ENCODE results near the gene TSPAN18. TPM values are rescaled to one million over a fixed set of nuclear protein-coding genes. Genes with fewer than 3 reads are reported as not detected.

Gene TSPAN18
- total RNA-seq, 2 donors from 2014 or later = 2.0 to 7.7 TPM

DNA sequence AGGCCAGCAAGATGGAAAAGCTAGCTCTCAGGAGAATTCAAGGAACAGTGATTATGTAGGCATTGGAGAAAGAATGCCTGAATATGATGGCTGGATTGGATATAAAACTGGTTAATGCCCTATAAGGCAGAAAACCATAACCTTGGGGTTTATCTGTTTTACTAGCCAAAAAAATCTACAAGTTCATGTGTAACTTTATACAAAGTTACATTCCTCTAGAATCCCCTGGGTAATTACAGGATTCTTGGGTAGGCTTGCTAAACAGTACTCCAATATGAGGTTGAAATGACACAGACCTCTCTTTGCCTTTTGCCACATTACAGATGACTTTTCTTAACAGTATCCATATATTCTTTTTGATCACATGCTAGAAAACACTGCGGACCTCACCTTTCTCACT lies 26.0 kb downstream of the TSPAN18 start:
- ATAC-seq (ENCODE audit: insufficient number of reproducible peaks, low FRiP score, low read depth) = no peak
- DNase-seq (ENCODE audit: low spot score) = no peak
- Histone ChIP-seq H3K4me1 (ENCODE audit: control insufficient read depth in 1 of 2, low read depth in 2 of 2) (peaks cover 16 to 57% of the 10 kb centered on the region in 2 donors), H3K27me3 (replicated peaks; ENCODE audit: insufficient read depth) (no peaks in the 10 kb centered on the region), H3K36me3 (no peaks in the 10 kb centered on the region), H3K27ac (no peak overlapping the region), H3K9me3 (no peaks in the 10 kb centered on the region), H3K4me3 (no peak overlapping the region)
- TF ChIP-seq, protein P1, sequence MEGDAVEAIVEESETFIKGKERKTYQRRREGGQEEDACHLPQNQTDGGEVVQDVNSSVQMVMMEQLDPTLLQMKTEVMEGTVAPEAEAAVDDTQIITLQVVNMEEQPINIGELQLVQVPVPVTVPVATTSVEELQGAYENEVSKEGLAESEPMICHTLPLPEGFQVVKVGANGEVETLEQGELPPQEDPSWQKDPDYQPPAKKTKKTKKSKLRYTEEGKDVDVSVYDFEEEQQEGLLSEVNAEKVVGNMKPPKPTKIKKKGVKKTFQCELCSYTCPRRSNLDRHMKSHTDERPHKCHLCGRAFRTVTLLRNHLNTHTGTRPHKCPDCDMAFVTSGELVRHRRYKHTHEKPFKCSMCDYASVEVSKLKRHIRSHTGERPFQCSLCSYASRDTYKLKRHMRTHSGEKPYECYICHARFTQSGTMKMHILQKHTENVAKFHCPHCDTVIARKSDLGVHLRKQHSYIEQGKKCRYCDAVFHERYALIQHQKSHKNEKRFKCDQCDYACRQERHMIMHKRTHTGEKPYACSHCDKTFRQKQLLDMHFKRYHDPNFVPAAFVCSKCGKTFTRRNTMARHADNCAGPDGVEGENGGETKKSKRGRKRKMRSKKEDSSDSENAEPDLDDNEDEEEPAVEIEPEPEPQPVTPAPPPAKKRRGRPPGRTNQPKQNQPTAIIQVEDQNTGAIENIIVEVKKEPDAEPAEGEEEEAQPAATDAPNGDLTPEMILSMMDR (IDR thresholded peaks at IDR 0.05) = no peak

DNA sequence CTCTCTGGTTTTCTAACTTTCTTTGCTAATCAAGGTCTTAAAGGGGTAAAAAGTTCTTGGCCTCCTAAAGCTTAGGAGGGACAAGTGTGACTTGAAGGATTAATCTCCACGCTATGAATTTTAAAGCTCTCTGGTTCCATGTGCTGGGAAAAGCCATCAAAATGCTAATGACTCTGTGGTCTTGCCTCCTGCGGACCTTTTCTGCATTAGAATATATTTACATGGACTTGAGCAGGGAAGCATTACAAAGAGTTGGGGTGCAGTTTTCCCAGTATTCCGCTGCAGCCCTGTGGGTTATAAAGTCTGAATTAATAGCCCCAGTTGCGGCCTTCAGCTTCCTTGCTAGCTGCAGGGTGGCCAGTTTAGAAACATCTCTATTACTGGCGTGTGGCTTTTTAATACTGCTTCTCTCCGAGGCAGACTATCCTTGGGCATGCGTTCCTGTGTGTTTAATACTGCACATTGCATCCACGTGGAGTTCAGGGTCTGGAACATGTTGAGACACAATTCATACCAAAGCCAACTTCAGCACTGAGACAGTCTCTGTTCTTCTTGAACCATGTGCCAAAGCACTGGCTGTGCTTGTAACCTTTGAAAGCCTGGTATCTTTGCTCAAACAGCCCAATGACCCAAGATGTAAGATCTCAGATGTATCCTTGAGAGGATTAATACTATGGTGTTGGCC lies 27.3 kb downstream of the TSPAN18 start:
- Histone ChIP-seq H3K4me1 (ENCODE audit: control insufficient read depth in 1 of 2, low read depth in 2 of 2) (peaks cover 16 to 57% of the 10 kb centered on the region in 2 donors), H3K9me3 (no peaks in the 10 kb centered on the region), H3K36me3 (no peaks in the 10 kb centered on the region), H3K27me3 (replicated peaks; ENCODE audit: insufficient read depth) (no peaks in the 10 kb centered on the region), H3K27ac (no peak overlapping the region), H3K4me3 (no peak overlapping the region)
- TF ChIP-seq, protein P1 (IDR thresholded peaks at IDR 0.05) = no peak
- ATAC-seq (ENCODE audit: insufficient number of reproducible peaks, low FRiP score, low read depth) = no peak
- DNase-seq (ENCODE audit: low spot score) = no peak

DNA sequence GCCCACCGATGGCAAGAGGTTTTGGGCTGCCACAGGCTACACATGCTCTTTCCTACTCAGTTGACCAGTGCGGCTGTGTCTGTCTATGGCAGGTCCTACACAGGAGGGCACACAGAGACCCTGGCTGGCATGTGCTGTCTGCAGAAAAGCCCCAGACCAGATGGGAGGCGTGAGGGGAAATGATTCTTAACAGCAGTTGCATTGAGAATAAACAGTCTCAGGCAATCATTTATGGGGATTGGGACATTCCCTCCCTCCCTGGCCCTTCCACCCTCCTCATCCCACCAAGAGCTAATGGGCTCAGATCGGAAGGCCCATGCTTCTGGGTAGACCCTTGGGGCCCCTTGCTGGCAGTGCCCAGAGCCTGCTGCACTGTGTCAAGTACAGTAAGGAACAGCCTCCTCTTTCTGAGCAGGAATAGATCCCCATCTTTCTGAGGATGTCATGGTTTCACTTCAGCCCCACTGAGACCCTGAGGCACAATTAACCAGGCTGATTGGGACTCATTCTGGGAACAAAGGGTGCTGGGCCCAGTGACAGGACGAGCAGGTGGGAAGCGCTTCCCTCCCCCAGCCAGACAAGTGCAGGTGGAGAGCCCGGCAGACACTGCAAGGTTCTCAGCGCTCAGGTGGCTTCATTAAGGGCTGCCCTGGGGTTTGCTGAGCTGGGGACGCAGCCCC lies 28.3 kb downstream of the TSPAN18 start:
- H3K27ac ChIP-seq = no peak overlapping the region
- H3K4me1 ChIP-seq (ENCODE audit: control insufficient read depth in 1 of 2, low read depth in 2 of 2) = peaks cover 16 to 57% of the 10 kb centered on the region in 2 donors
- H3K4me3 ChIP-seq = no peak overlapping the region
- H3K27me3 ChIP-seq (replicated peaks; ENCODE audit: insufficient read depth) = no peaks in the 10 kb centered on the region
- no peaks in the 10 kb centered on the region for H3K9me3 ChIP-seq
- ATAC-seq (ENCODE audit: insufficient number of reproducible peaks, low FRiP score, low read depth) (no peak), DNase-seq (ENCODE audit: low spot score) (no peak)
- TF ChIP-seq, protein P1 (IDR thresholded peaks at IDR 0.05) = no peak
- no peaks in the 10 kb centered on the region for H3K36me3 ChIP-seq

DNA sequence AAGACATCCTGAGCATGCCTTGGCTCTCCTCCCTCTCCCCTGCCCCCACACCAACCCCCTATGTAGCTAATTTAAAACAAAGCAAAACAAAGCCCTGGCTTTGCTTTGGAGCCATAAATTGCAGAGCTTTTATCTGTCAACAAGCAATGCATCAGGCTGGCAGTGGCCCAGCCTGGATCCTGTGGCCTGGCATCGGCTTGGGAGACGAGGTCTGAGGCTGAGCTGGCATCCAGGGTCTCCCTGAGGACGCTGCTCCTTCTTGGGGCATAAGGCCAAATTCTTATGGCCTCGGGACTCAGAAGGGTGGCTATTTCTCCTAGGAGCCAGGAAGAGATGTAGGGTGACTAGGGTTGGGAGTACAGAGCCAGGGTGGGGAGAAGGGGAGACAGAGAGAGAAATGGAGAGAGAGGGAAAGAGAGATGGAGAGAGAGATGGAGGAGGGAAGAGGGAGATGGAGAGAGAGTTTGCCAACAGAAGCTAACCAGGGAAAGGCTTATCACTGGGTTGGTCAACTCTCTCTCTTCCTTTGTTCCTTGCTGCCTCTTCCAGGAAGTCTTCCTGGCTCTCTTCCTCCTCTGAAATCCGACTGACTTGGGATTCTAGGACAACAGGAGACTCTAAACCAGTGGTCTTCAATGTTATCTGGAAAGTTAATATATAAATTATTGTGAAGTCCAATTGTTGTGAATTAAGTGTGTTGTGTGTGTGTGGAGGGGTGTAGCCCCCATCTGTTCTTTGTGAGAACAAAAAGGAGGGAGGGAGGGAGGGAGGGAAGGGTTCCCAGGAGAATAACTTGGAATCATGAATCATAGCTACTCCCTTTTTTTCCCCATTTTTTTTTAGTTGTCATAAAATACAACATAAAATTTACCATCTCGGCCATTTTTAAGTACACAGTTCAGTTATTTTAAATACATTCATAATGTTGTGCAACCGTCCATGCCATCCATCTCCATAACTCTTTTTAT lies 29.1 kb downstream of the TSPAN18 start:
- Histone ChIP-seq H3K27ac (no peak overlapping the region), H3K9me3 (no peaks in the 10 kb centered on the region), H3K27me3 (replicated peaks; ENCODE audit: insufficient read depth) (no peaks in the 10 kb centered on the region), H3K4me1 (ENCODE audit: control insufficient read depth in 1 of 2, low read depth in 2 of 2) (peaks cover 16 to 61% of the 10 kb centered on the region in 2 donors), H3K36me3 (no peaks in the 10 kb centered on the region), H3K4me3 (no peak overlapping the region)
- DNase-seq (ENCODE audit: low spot score) (no peak), ATAC-seq (ENCODE audit: insufficient number of reproducible peaks, low FRiP score, low read depth) (no peak)
- TF ChIP-seq, protein P1 (IDR thresholded peaks at IDR 0.05) = no peak

DNA sequence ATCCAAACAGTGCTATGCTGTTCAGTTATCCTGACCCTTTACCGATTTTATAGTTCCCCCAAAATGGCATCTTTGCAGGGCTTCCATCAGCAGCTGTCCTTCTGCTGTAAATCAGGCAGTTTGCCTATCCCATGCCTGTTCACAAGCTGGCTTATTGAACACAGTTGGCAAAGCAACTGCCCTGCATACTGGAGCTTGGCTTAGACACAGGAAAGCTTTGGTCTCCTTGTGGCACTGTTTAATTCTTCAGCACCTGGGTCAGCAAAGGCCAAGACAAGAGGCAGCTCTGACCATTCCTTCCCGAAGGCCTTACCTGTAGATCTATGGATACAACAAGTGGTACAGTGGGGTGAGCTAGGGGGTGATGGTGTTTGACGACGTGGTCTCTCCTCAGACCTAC lies 32.2 kb downstream of the TSPAN18 start:
- H3K27me3 ChIP-seq (replicated peaks; ENCODE audit: insufficient read depth) = no peaks in the 10 kb centered on the region
- no peak overlapping the region for H3K27ac ChIP-seq
- TF ChIP-seq, protein P1 (IDR thresholded peaks at IDR 0.05) = no peak
- H3K36me3 ChIP-seq = no peaks in the 10 kb centered on the region
- H3K9me3 ChIP-seq = no peaks in the 10 kb centered on the region
- peaks cover 7 to 59% of the 10 kb centered on the region in 2 donors for H3K4me1 ChIP-seq (ENCODE audit: control insufficient read depth in 1 of 2, low read depth in 2 of 2)
- no peak overlapping the region for H3K4me3 ChIP-seq
- DNase-seq (ENCODE audit: low spot score) = no peak
- ATAC-seq (ENCODE audit: insufficient number of reproducible peaks, low FRiP score, low read depth) = no peak
